Smooth muscle cell (in vitro differentiated cells): ENCODE measurements around the gene ATP6V0E1. TPM values are rescaled to one million over a fixed set of nuclear protein-coding genes. Genes with fewer than 3 reads are reported as not detected.

Experiments used
- DNase-seq: peaks from one replicate; lab custom pipeline; 2025; ENCODE audit not compliant: unreplicated experiment; lab: John Stamatoyannopoulos, UW
- H2AFZ ChIP-seq: fragments of 200-600 bp; sonication (generic); 2 replicates; pipeline ENCODE4 v1.6.0; 2016; ENCODE audit warnings: antibody characterized with exemption, low read depth, mild to moderate bottlenecking
- H3F3A ChIP-seq: fragments of 200-600 bp; sonication (generic); 2 replicates; pipeline ENCODE4 v1.6.0; 2017; ENCODE audit warnings: antibody characterized with exemption, low read depth
- H3K27ac ChIP-seq: fragments of 200-600 bp; sonication (generic); 2 replicates; pipeline ENCODE4 v1.5.1; 2016; ENCODE audit warnings: low read depth, mild to moderate bottlenecking
- H3K27me3 ChIP-seq: fragments of 200-600 bp; sonication (generic); 2 replicates; pipeline ENCODE4 v1.6.1; 2016; ENCODE audit warnings: low read depth, mild to moderate bottlenecking
- H3K36me3 ChIP-seq: fragments of 200-600 bp; sonication (generic); 2 replicates; pipeline ENCODE4 v1.5.1; 2016; ENCODE audit warnings: low read depth
- H3K4me1 ChIP-seq: fragments of 200-600 bp; sonication (generic); 2 replicates; pipeline ENCODE4 v1.5.1; 2016; ENCODE audit warnings: low read depth
- H3K4me2 ChIP-seq: fragments of 200-600 bp; sonication (generic); 2 replicates; pipeline ENCODE4 v1.6.0; 2016; ENCODE audit warnings: mild to moderate bottlenecking
- H3K4me3 ChIP-seq: fragments of 200-600 bp; sonication (generic); 2 replicates; pipeline ENCODE4 v1.5.1; 2016; ENCODE audit warnings: mild to moderate bottlenecking
- H3K79me2 ChIP-seq: fragments of 200-600 bp; sonication (generic); 2 replicates; pipeline ENCODE4 v1.6.0; 2016; ENCODE audit warnings: low read depth, mild to moderate bottlenecking
- H3K9ac ChIP-seq: fragments of 200-600 bp; sonication (generic); 2 replicates; pipeline ENCODE4 v1.6.0; 2016; ENCODE audit warnings: low read depth
- H3K9me3 ChIP-seq: fragments of 200-600 bp; sonication (generic); replicated peaks from 2 replicates; pipeline ENCODE4 v1.5.1; 2016; ENCODE audit warnings: low read depth
- H4K20me1 ChIP-seq: fragments of 200-600 bp; sonication (generic); 2 replicates; pipeline ENCODE4 v1.6.0; 2016; ENCODE audit warnings: low read depth
- CTCF ChIP-seq: fragments of 200-600 bp; sonication (generic); IDR thresholded peaks from 2 replicates; pipeline ENCODE4 v1.5.1; 2017; ENCODE audit warnings: borderline replicate concordance, mild to moderate bottlenecking, antibody characterized with exemption; ENCODE audit not compliant: insufficient read depth, poor library complexity, severe bottlenecking
- WGBS: methylation state at CpG from one replicate; pipeline ENCODE4 v1.1.7; 2016; ENCODE audit warnings: low lambda C conversion rate; 5-methylcytosine and 5-hydroxymethylcytosine counted together
- polyA plus RNA-seq: library from polyadenylated mRNA; unstranded; fragments of >200 nt; fragmentation: Nextera tagmentation; extraction: Ambion mirVana; gene quantifications from 2 replicates; pipeline ENCODE4 v1.2.1, GENCODE V29; 2016
- total RNA-seq: library from RNA; depleted of rRNA; stranded (reverse); fragments of >200 nt; gene quantifications from 2 replicates; pipeline ENCODE4 v1.2.3, GENCODE V29; 2014

Gene ATP6V0E1
- total and polyA plus RNA-seq, 2 experiments from 2014 or later: 247 to 431 TPM

DNA sequence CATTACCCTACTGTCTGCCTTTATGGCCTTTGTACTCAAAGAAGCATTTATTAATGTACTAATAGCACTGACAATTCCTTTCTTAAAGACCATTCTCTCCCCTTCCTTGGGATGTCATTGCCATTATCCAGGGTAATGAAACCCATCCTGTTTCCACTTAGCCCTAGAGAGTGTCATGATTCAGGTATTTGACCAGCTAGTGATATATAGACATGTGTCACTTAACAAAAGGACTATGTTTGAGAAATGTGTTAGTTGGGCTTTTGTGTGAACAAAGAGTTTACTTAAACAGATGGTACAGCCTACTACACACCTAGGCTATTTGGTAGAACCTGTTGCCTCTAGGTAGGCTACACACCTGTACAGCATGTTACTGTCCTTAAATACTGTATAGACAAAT, 2.0 kb downstream of the ATP6V0E1 start:
- peak overlapping the region; percentile 93 for H3K4me2 ChIP-seq
- no peaks in the 10 kb centered on the region for H3K9me3 ChIP-seq
- H3K4me1 ChIP-seq: no peaks in the 10 kb centered on the region
- peak overlapping the region; percentile 73 for H3K4me3 ChIP-seq
- H4K20me1 ChIP-seq: peaks cover 39% of the 10 kb centered on the region
- TF ChIP-seq CTCF: no peak
- H2AFZ ChIP-seq: no peak overlapping the region
- H3F3A ChIP-seq: no peaks in the 10 kb centered on the region
- no peaks in the 10 kb centered on the region for H3K27me3 ChIP-seq
- H3K36me3 ChIP-seq: no peaks in the 10 kb centered on the region
- H3K9ac ChIP-seq: no peak overlapping the region
- H3K27ac ChIP-seq: peak overlapping the region; percentile 53
- DNase-seq: no peak
- peaks cover 62% of the 10 kb centered on the region for H3K79me2 ChIP-seq

DNA sequence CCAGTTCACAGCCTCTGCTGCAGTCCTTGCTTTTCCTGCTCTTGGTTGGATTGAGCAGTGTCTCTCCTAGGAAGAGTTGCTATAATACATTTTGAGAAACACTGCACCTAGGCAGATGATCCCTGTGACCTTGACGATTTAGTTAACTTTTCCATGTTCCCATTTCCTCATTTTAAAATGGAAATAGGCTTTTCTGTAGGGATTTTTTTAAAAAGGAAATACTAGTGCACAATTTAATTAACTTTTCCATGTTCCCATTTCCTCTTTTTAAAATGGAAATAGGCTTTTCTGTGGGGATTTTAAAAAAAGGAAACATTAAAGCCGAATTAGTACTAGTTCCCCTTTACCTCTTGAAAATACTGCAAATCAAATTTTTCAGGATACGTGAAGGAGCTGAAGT, 4.7 kb downstream of the ATP6V0E1 start:
- WGBS: 98% methylated on average over 3 of the region's 3 CpGs
- no peaks in the 10 kb centered on the region for H3K4me1 ChIP-seq
- no peak overlapping the region for H2AFZ ChIP-seq
- DNase-seq: no peak
- H3F3A ChIP-seq: no peaks in the 10 kb centered on the region
- H3K9me3 ChIP-seq: no peaks in the 10 kb centered on the region
- no peak overlapping the region for H3K27ac ChIP-seq
- H3K36me3 ChIP-seq: no peaks in the 10 kb centered on the region
- H4K20me1 ChIP-seq: peaks cover 59% of the 10 kb centered on the region
- no peak overlapping the region for H3K4me3 ChIP-seq
- H3K79me2 ChIP-seq: peaks cover 87% of the 10 kb centered on the region
- TF ChIP-seq CTCF: no peak
- H3K9ac ChIP-seq: no peak overlapping the region
- H3K27me3 ChIP-seq: no peaks in the 10 kb centered on the region
- no peak overlapping the region for H3K4me2 ChIP-seq

GRCh38 chr5:172990776-172991175, 7.2 kb downstream of the ATP6V0E1 start:
- Histone ChIP-seq H3K79me2 (peaks cover 78% of the 10 kb centered on the region), H3K4me3 (no peak overlapping the region), H3K4me2 (no peak overlapping the region), H4K20me1 (peaks cover 79% of the 10 kb centered on the region), H3K9ac (no peak overlapping the region), H3K9me3 (no peaks in the 10 kb centered on the region), H3K27me3 (no peaks in the 10 kb centered on the region), H3K4me1 (no peaks in the 10 kb centered on the region), H3K27ac (no peak overlapping the region), H2AFZ (no peak overlapping the region), H3K36me3 (peaks cover 8% of the 10 kb centered on the region), H3F3A (no peaks in the 10 kb centered on the region)
- no peak for TF ChIP-seq CTCF
- no peak for DNase-seq
- over 99% methylated on average over 7 of the region's 8 CpGs for WGBS

GRCh38 chr5:172994405-172994804, 10.8 kb downstream of the ATP6V0E1 start:
- Histone ChIP-seq H3K79me2 (peaks cover 61% of the 10 kb centered on the region), H3K27me3 (no peaks in the 10 kb centered on the region), H4K20me1 (peaks cover 68% of the 10 kb centered on the region), H3F3A (no peaks in the 10 kb centered on the region), H3K9me3 (no peaks in the 10 kb centered on the region), H3K9ac (no peak overlapping the region), H3K36me3 (peaks cover 13% of the 10 kb centered on the region), H3K4me3 (no peak overlapping the region), H3K4me2 (no peak overlapping the region), H3K4me1 (no peaks in the 10 kb centered on the region), H2AFZ (no peak overlapping the region), H3K27ac (no peak overlapping the region)
- DNase-seq: no peak
- no peak for TF ChIP-seq CTCF
- WGBS: 97% methylated on average over 2 of the region's 2 CpGs
